ENCODE data around the gene ADCY5.
A peak's percentile ranks its signal among the peaks of the same experiment; 100 is the strongest.

Gene ADCY5

GRCh38 chr3:123258811-123259420 is 190.0 kb downstream of the ADCY5 start:
- TF ChIP-seq, protein P1, sequence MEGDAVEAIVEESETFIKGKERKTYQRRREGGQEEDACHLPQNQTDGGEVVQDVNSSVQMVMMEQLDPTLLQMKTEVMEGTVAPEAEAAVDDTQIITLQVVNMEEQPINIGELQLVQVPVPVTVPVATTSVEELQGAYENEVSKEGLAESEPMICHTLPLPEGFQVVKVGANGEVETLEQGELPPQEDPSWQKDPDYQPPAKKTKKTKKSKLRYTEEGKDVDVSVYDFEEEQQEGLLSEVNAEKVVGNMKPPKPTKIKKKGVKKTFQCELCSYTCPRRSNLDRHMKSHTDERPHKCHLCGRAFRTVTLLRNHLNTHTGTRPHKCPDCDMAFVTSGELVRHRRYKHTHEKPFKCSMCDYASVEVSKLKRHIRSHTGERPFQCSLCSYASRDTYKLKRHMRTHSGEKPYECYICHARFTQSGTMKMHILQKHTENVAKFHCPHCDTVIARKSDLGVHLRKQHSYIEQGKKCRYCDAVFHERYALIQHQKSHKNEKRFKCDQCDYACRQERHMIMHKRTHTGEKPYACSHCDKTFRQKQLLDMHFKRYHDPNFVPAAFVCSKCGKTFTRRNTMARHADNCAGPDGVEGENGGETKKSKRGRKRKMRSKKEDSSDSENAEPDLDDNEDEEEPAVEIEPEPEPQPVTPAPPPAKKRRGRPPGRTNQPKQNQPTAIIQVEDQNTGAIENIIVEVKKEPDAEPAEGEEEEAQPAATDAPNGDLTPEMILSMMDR (IDR thresholded peaks at IDR 0.05) = peak; percentile 79

GRCh38 chr3:123258359-123258758 is 190.5 kb downstream of the ADCY5 start:
- TF ChIP-seq, protein P1 (IDR thresholded peaks at IDR 0.05) = no peak

DNA sequence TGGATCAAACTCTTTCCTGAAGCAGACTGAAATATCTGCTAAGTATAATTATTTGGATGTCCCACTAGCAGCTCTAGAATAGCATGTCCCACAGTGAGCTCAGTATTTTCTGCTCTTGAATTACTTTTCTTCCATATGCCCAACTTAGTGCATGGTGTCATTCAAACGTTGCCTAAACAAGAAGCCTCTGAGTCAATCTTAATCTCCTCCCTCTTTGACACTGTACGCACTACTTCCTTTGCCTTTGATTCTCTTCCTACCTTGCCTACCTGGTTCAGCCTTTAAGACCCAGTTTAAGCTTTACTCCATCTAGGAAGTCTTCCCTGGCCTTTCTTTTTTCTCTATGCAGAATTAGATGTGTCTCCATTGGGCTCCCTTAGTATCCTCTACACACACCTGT is 192.6 kb downstream of the ADCY5 start:
- TF ChIP-seq, protein P1 (IDR thresholded peaks at IDR 0.05) = no peak

GRCh38 chr3:123246866-123247265 is 202.0 kb downstream of the ADCY5 start:
- TF ChIP-seq, protein P1 (IDR thresholded peaks at IDR 0.05) = no peak

GRCh38 chr3:123244128-123244527 is 204.8 kb downstream of the ADCY5 start:
- TF ChIP-seq, protein P1 (IDR thresholded peaks at IDR 0.05) = no peak

GRCh38 chr3:123239756-123240155 is 209.1 kb downstream of the ADCY5 start:
- TF ChIP-seq, protein P1 (IDR thresholded peaks at IDR 0.05) = no peak

DNA sequence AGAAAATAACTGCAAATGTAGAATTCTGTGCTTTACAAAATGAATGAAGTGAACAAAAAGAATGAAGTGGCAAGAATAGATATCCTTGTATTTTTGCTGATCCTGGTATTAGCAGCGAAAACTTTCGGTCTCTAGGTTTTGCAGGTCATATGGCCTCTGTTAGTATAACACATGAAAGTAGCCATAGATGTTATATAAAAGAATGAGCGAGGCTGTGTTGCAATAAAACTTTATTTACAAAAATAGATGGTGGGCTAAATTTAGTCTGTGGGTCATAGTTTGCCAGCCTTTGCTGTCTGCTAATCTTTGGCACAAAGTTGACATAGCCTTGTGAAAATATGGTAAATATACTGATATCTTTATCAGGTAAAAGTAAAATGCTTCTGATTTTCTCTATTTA is 212.0 kb downstream of the ADCY5 start:
- TF ChIP-seq, protein P1 (IDR thresholded peaks at IDR 0.05) = no peak
